Measurements from ENCODE around the gene PRM1.
A peak's percentile ranks its signal among the peaks of the same experiment; 100 is the strongest.

Gene PRM1

GRCh38 chr16:11259655-11260595 lies 21.2 kb downstream of the PRM1 start:
- Histone ChIP-seq H3K9ac (ENCODE audit: low read length) (no peak overlapping the region), H3K36me3 (ENCODE audit: control insufficient read depth, insufficient read depth, low read length) (no peaks in the 10 kb centered on the region), H3K9me3 (ENCODE audit: control insufficient read depth, low read length) (no peaks in the 10 kb centered on the region), H3K4me1 (ENCODE audit: control insufficient read depth, insufficient read depth, low read length) (peaks cover 40% of the 10 kb centered on the region), H3K27me3 (ENCODE audit: control insufficient read depth, insufficient read depth, low read length) (no peaks in the 10 kb centered on the region), H3K4me3 (ENCODE audit: low read length) (no peak overlapping the region)

GRCh38 chr16:11258553-11259492 lies 22.3 kb downstream of the PRM1 start:
- peak overlapping the region; percentile 50 for H3K9ac ChIP-seq (ENCODE audit: low read length)
- H3K4me1 ChIP-seq (ENCODE audit: control insufficient read depth, insufficient read depth, low read length) = peaks cover 29% of the 10 kb centered on the region
- no peaks in the 10 kb centered on the region for H3K9me3 ChIP-seq (ENCODE audit: control insufficient read depth, low read length)
- H3K36me3 ChIP-seq (ENCODE audit: control insufficient read depth, insufficient read depth, low read length) = no peaks in the 10 kb centered on the region
- H3K4me3 ChIP-seq (ENCODE audit: low read length) = peak overlapping the region; percentile 14
- no peaks in the 10 kb centered on the region for H3K27me3 ChIP-seq (ENCODE audit: control insufficient read depth, insufficient read depth, low read length)

- H3K27me3 ChIP-seq (ENCODE audit: control insufficient read depth, insufficient read depth, low read length) = no peaks in the 10 kb centered on the region
- peaks cover 19% of the 10 kb centered on the region for H3K4me1 ChIP-seq (ENCODE audit: control insufficient read depth, insufficient read depth, low read length)
- no peaks in the 10 kb centered on the region for H3K36me3 ChIP-seq (ENCODE audit: control insufficient read depth, insufficient read depth, low read length)
- H3K9me3 ChIP-seq (ENCODE audit: control insufficient read depth, low read length) = no peaks in the 10 kb centered on the region
- H3K4me3 ChIP-seq (ENCODE audit: low read length) = peak overlapping the region; percentile 83
- H3K9ac ChIP-seq (ENCODE audit: low read length) = peak overlapping the region; percentile 88
Measured at GRCh38 chr16:11257131-11257938, 23.8 kb downstream of the PRM1 start.

- H3K4me1 ChIP-seq (ENCODE audit: control insufficient read depth, insufficient read depth, low read length) = peaks cover 19% of the 10 kb centered on the region
- H3K36me3 ChIP-seq (ENCODE audit: control insufficient read depth, insufficient read depth, low read length) = no peaks in the 10 kb centered on the region
- peak overlapping the region; percentile 83 for H3K4me3 ChIP-seq (ENCODE audit: low read length)
- H3K9me3 ChIP-seq (ENCODE audit: control insufficient read depth, low read length) = no peaks in the 10 kb centered on the region
- no peaks in the 10 kb centered on the region for H3K27me3 ChIP-seq (ENCODE audit: control insufficient read depth, insufficient read depth, low read length)
- H3K9ac ChIP-seq (ENCODE audit: low read length) = peak overlapping the region; percentile 88
Measured at GRCh38 chr16:11256661-11257130, 24.4 kb downstream of the PRM1 start.

- H3K36me3 ChIP-seq (ENCODE audit: control insufficient read depth, insufficient read depth, low read length) = no peaks in the 10 kb centered on the region
- H3K9ac ChIP-seq (ENCODE audit: low read length) = peak within 1 kb of the TSS; percentile 88
- no peaks in the 10 kb centered on the region for H3K9me3 ChIP-seq (ENCODE audit: control insufficient read depth, low read length)
- peak within 1 kb of the TSS; percentile 83 for H3K4me3 ChIP-seq (ENCODE audit: low read length)
- H3K4me1 ChIP-seq (ENCODE audit: control insufficient read depth, insufficient read depth, low read length) = peaks cover 19% of the 10 kb centered on the region
- H3K27me3 ChIP-seq (ENCODE audit: control insufficient read depth, insufficient read depth, low read length) = no peaks in the 10 kb centered on the region
Measured at GRCh38 chr16:11255737-11256660, 25.1 kb downstream of the PRM1 start, which contains the start of gene SOCS1. Gene SOCS1 (minus strand): TSS chr16:11256204. CDS start chr16:11255478, 726 bp downstream.

- H3K4me1 ChIP-seq (ENCODE audit: control insufficient read depth, insufficient read depth, low read length) = peaks cover 19% of the 10 kb centered on the region
- no peaks in the 10 kb centered on the region for H3K27me3 ChIP-seq (ENCODE audit: control insufficient read depth, insufficient read depth, low read length)
- H3K4me3 ChIP-seq (ENCODE audit: low read length) = peak overlapping the region; percentile 69
- no peaks in the 10 kb centered on the region for H3K9me3 ChIP-seq (ENCODE audit: control insufficient read depth, low read length)
- H3K36me3 ChIP-seq (ENCODE audit: control insufficient read depth, insufficient read depth, low read length) = no peaks in the 10 kb centered on the region
- H3K9ac ChIP-seq (ENCODE audit: low read length) = peak overlapping the region; percentile 67
Measured at GRCh38 chr16:11254913-11255736, 26.0 kb downstream of the PRM1 start.

- H3K36me3 ChIP-seq (ENCODE audit: control insufficient read depth, insufficient read depth, low read length) = no peaks in the 10 kb centered on the region
- H3K9ac ChIP-seq (ENCODE audit: low read length) = peak overlapping the region; percentile 67
- H3K27me3 ChIP-seq (ENCODE audit: control insufficient read depth, insufficient read depth, low read length) = no peaks in the 10 kb centered on the region
- H3K9me3 ChIP-seq (ENCODE audit: control insufficient read depth, low read length) = no peaks in the 10 kb centered on the region
- H3K4me1 ChIP-seq (ENCODE audit: control insufficient read depth, insufficient read depth, low read length) = peaks cover 17% of the 10 kb centered on the region
- peak overlapping the region; percentile 69 for H3K4me3 ChIP-seq (ENCODE audit: low read length)
Measured at GRCh38 chr16:11253995-11254912, 26.9 kb downstream of the PRM1 start.

GRCh38 chr16:11253009-11253994 lies 27.8 kb downstream of the PRM1 start:
- H3K9me3 ChIP-seq (ENCODE audit: control insufficient read depth, low read length) = no peaks in the 10 kb centered on the region
- H3K4me3 ChIP-seq (ENCODE audit: low read length) = no peak overlapping the region
- H3K9ac ChIP-seq (ENCODE audit: low read length) = no peak overlapping the region
- H3K27me3 ChIP-seq (ENCODE audit: control insufficient read depth, insufficient read depth, low read length) = no peaks in the 10 kb centered on the region
- H3K36me3 ChIP-seq (ENCODE audit: control insufficient read depth, insufficient read depth, low read length) = no peaks in the 10 kb centered on the region
- peaks cover 11% of the 10 kb centered on the region for H3K4me1 ChIP-seq (ENCODE audit: control insufficient read depth, insufficient read depth, low read length)
